IMR-90 (cell line): ENCODE results near the gene KCNQ1. TPM values are rescaled to one million over a fixed set of nuclear protein-coding genes. Genes with fewer than 3 reads are reported as not detected.

ENCODE experiments used
- ATAC-seq: fragments of 200-7000 bp; cut with Tn5 transposase; 2 replicates; pipeline ENCODE4 v1.9.1; 2020; ENCODE audit warnings: low read depth, mild to moderate bottlenecking, moderate library complexity
- BruUV-seq: library from RNA; stranded (reverse); fragments of 400-500 nt; replicated peaks from 2 replicates; lab custom pipeline; 2021; lab: Mats Ljungman, UMichigan
- CTCF ChIA-PET: fragments of 300-600 bp; formaldehyde crosslinking; extraction: SDS; loops from one replicate; lab custom pipeline; 2021; ENCODE audit warnings: antibody characterized with exemption; lab: Yijun Ruan, JAX
- POLR2A ChIA-PET: fragments of 300-600 bp; sonication (Branson Sonifier 250); formaldehyde crosslinking; loops from one replicate; lab custom pipeline; 2022; ENCODE audit warnings: antibody characterized with exemption; ENCODE audit not compliant: unreplicated experiment; lab: Charles Lee
- DNase-seq: peaks from one replicate; pipeline ENCODE4 v3.0.0; 2013
- H2AFZ ChIP-seq: replicated peaks from 2 replicates; pipeline ENCODE3; 2013; ENCODE audit warnings: low read length, mild to moderate bottlenecking; ENCODE audit not compliant: poor library complexity
- H2AK5ac ChIP-seq: 2 replicates; pipeline ENCODE4 v1.6.1; 2013; ENCODE audit warnings: low read depth, low read length, inconsistent platforms
- H2AK9ac ChIP-seq: replicated peaks from 2 replicates; pipeline ENCODE3; 2013; ENCODE audit warnings: mild to moderate bottlenecking, low read depth, low read length, moderate library complexity; ENCODE audit not compliant: poor library complexity
- H2BK120ac ChIP-seq: 2 replicates; pipeline ENCODE4 v1.6.1; 2013; ENCODE audit warnings: low read depth, low read length, inconsistent platforms
- H2BK15ac ChIP-seq: 3 replicates; pipeline ENCODE4 v1.6.1; 2013; ENCODE audit warnings: low read depth, low read length, inconsistent platforms
- H2BK20ac ChIP-seq: 2 replicates; pipeline ENCODE4 v1.6.1; 2013; ENCODE audit warnings: low read depth, mild to moderate bottlenecking, inconsistent platforms, low read length, moderate library complexity
- H2BK5ac ChIP-seq: 2 replicates; pipeline ENCODE4 v1.6.1; 2013; ENCODE audit warnings: mild to moderate bottlenecking, low read depth, low read length, inconsistent platforms; ENCODE audit not compliant: poor library complexity, severe bottlenecking
- H3K14ac ChIP-seq: replicated peaks from 2 replicates; pipeline ENCODE4 v1.6.1; 2013; ENCODE audit warnings: low read depth, low read length, inconsistent platforms
- H3K18ac ChIP-seq: 2 replicates; pipeline ENCODE4 v1.6.1; 2013; ENCODE audit warnings: low read depth, low read length, control low read depth
- H3K23ac ChIP-seq: 2 replicates; pipeline ENCODE4 v1.6.1; 2013; ENCODE audit warnings: low read depth, low read length, inconsistent platforms
- H3K27ac ChIP-seq: 2 replicates; pipeline ENCODE4 v1.5.1; 2013; ENCODE audit warnings: mild to moderate bottlenecking, control low read depth, low read length; ENCODE audit not compliant: insufficient read depth
- H3K27me3 ChIP-seq: 2 replicates; pipeline ENCODE4 v1.6.1; 2013; ENCODE audit warnings: low read length; ENCODE audit not compliant: control insufficient read depth, insufficient read depth
- H3K36me3 ChIP-seq: 2 replicates; pipeline ENCODE4 v1.6.1; 2013; ENCODE audit warnings: low read length, mixed read lengths; ENCODE audit not compliant: control insufficient read depth, insufficient read depth
- H3K4ac ChIP-seq: 2 replicates; pipeline ENCODE4 v1.6.1; 2013; ENCODE audit warnings: low read depth, low read length, inconsistent platforms
- H3K4me1 ChIP-seq: 2 replicates; pipeline ENCODE4 v1.6.1; 2013; ENCODE audit warnings: low read length, mixed read lengths; ENCODE audit not compliant: control insufficient read depth, insufficient read depth
- H3K4me2 ChIP-seq: 2 replicates; pipeline ENCODE4 v1.6.1; 2013; ENCODE audit warnings: low read depth, mild to moderate bottlenecking, control low read depth, low read length, moderate library complexity
- H3K4me3 ChIP-seq: 2 replicates; pipeline ENCODE4 v1.5.1; 2013; ENCODE audit warnings: low read depth, mild to moderate bottlenecking, control low read depth, low read length, moderate library complexity; ENCODE audit not compliant: insufficient read depth
- H3K56ac ChIP-seq: 2 replicates; pipeline ENCODE4 v1.6.1; 2013; ENCODE audit warnings: low read length, inconsistent platforms; ENCODE audit not compliant: insufficient read depth; ENCODE audit errors: extremely low read depth
- H3K79me1 ChIP-seq, 2 experiments: 2 replicates each; pipeline ENCODE4 v1.6.1; 2013; ENCODE audit warnings: low read length in 2 of 2, inconsistent platforms in 1 of 2, low read depth in 1 of 2
- H3K9ac ChIP-seq: 2 replicates; pipeline ENCODE4 v1.6.1; 2013; ENCODE audit warnings: low read depth, low read length, control low read depth
- H3K9me1 ChIP-seq: 2 replicates; pipeline ENCODE4 v1.6.1; 2013; ENCODE audit warnings: low read length, inconsistent platforms; ENCODE audit not compliant: insufficient read depth
- H3K9me3 ChIP-seq: 2 replicates; pipeline ENCODE4 v1.6.1; 2013; ENCODE audit warnings: low read length; ENCODE audit not compliant: control insufficient read depth, insufficient read depth
- H4K20me1 ChIP-seq: 2 replicates; pipeline ENCODE4 v1.6.1; 2013; ENCODE audit warnings: low read length, inconsistent platforms; ENCODE audit not compliant: insufficient read depth
- H4K5ac ChIP-seq: 2 replicates; pipeline ENCODE4 v1.6.1; 2013; ENCODE audit warnings: mild to moderate bottlenecking, low read depth, low read length, control low read depth
- H4K8ac ChIP-seq, 2 experiments: 2 replicates each; pipeline ENCODE4 v1.6.1; 2013; ENCODE audit warnings: low read depth in 2 of 2, low read length in 2 of 2, control low read depth in 1 of 2, inconsistent platforms in 1 of 2
- H4K91ac ChIP-seq: 2 replicates; pipeline ENCODE4 v1.6.1; 2013; ENCODE audit warnings: low read depth, low read length, inconsistent platforms; ENCODE audit not compliant: insufficient read depth
- BHLHE40 ChIP-seq: fragments of 150-350 bp; IDR thresholded peaks from 2 replicates; pipeline ENCODE4 v1.6.1; 2016; ENCODE audit warnings: mild to moderate bottlenecking, low read depth, low read length
- CEBPB ChIP-seq: IDR thresholded peaks from 2 replicates; pipeline ENCODE4 v1.6.1; 2012; ENCODE audit warnings: low read depth, low read length, improper control_type of control experiment
- CHD1 ChIP-seq: IDR thresholded peaks from 2 replicates; pipeline ENCODE4 v1.6.1; 2012; ENCODE audit warnings: low read depth, low read length, improper control_type of control experiment
- FOS ChIP-seq: fragments of 150-350 bp; IDR thresholded peaks from 2 replicates; pipeline ENCODE4 v1.6.1; 2016; ENCODE audit warnings: low read depth, low read length
- MAFK ChIP-seq: IDR thresholded peaks from 2 replicates; pipeline ENCODE4 v1.6.1; 2012; ENCODE audit warnings: low read depth, low read length, improper control_type of control experiment
- MAZ ChIP-seq: IDR thresholded peaks from 2 replicates; pipeline ENCODE4 v1.6.1; 2012; ENCODE audit warnings: low read depth, mild to moderate bottlenecking, low read length, improper control_type of control experiment, moderate library complexity, borderline replicate concordance
- MXI1 ChIP-seq: IDR thresholded peaks from 2 replicates; pipeline ENCODE4 v1.6.1; 2012; ENCODE audit warnings: low read depth, mild to moderate bottlenecking, low read length, moderate library complexity, borderline replicate concordance
- NFE2L2 ChIP-seq: fragments of 150-350 bp; IDR thresholded peaks from 2 replicates; pipeline ENCODE4 v1.6.1; 2016; ENCODE audit warnings: low read depth, mild to moderate bottlenecking, low read length
- POLR2A ChIP-seq: IDR thresholded peaks from 2 replicates; pipeline ENCODE4 v1.6.1; 2012; ENCODE audit warnings: mild to moderate bottlenecking, low read depth, low read length
- RAD21 ChIP-seq: IDR thresholded peaks from 2 replicates; pipeline ENCODE4 v1.6.1; 2012; ENCODE audit warnings: low read length, improper control_type of control experiment
- RCOR1 ChIP-seq: IDR thresholded peaks from 2 replicates; pipeline ENCODE4 v1.6.1; 2012; ENCODE audit warnings: mild to moderate bottlenecking, low read length, improper control_type of control experiment; ENCODE audit not compliant: insufficient replicate concordance
- RFX5 ChIP-seq: IDR thresholded peaks from 2 replicates; pipeline ENCODE4 v1.8.0; 2012; ENCODE audit warnings: low read depth, mild to moderate bottlenecking, low read length, moderate library complexity
- SMC3 ChIP-seq: fragments of 150-350 bp; IDR thresholded peaks from 2 replicates; pipeline ENCODE4 v1.6.1; 2016; ENCODE audit warnings: low read depth, mild to moderate bottlenecking, antibody characterized with exemption, low read length, moderate library complexity
- WGBS, 2 experiments: methylation state at CpG; one replicate each; pipeline versions ENCODE4 v1.1.5 to v1.1.7; 2013; ENCODE audit warnings: missing lambda C conversion rate in 2 of 2; ENCODE audit not compliant: insufficient read length in 1 of 2; ENCODE audit errors: extremely low coverage in 2 of 2; 5-methylcytosine and 5-hydroxymethylcytosine counted together
- dilution Hi-C: fragments of 300-500 bp; cut with HindIII; formaldehyde crosslinking; loops from one replicate; pipeline ENCODE4 v1.14.3; 2018; ENCODE audit warnings: low sequenced_read_pairs; ENCODE audit not compliant: unreplicated experiment
- in situ Hi-C: fragments of 300-500 bp; cut with MboI; formaldehyde crosslinking; loops from 3 replicates; pipeline ENCODE4 v1.14.3; 2019; ENCODE audit warnings: low sequenced_read_pairs, inconsistent platforms, mixed read lengths
- intact Hi-C: fragments of 100-400 bp; cut with micrococcal nuclease; formaldehyde crosslinking; loops from 2 replicates; pipeline ENCODE4 v1.10.0; 2022
- polyA plus RNA-seq, 3 experiments: library from polyadenylated mRNA; depleted of rRNA; stranded (reverse); fragments of >200 nt; gene quantifications; 2 replicates each; pipeline ENCODE4 v1.2.3, GENCODE V29; 2012; ENCODE audit warnings: low replicate concordance in 1 of 3
- total RNA-seq: library from RNA; depleted of rRNA; stranded (reverse); fragments of >200 nt; gene quantifications from 2 replicates; pipeline ENCODE4 v1.2.3, GENCODE V29; 2012
- TF ChIP-seq, protein P1 (sequence below): fragments of 150-350 bp; IDR thresholded peaks from 2 replicates; pipeline ENCODE4 v1.6.1; 2017; ENCODE audit warnings: mild to moderate bottlenecking, antibody characterized with exemption, low read length, low read depth

The KCNQ1 gene
- total and polyA plus RNA-seq, 2 of the 4 experiments (the other 2 are of a cell fraction), result 0.07 TPM; not detected in 1

DNA sequence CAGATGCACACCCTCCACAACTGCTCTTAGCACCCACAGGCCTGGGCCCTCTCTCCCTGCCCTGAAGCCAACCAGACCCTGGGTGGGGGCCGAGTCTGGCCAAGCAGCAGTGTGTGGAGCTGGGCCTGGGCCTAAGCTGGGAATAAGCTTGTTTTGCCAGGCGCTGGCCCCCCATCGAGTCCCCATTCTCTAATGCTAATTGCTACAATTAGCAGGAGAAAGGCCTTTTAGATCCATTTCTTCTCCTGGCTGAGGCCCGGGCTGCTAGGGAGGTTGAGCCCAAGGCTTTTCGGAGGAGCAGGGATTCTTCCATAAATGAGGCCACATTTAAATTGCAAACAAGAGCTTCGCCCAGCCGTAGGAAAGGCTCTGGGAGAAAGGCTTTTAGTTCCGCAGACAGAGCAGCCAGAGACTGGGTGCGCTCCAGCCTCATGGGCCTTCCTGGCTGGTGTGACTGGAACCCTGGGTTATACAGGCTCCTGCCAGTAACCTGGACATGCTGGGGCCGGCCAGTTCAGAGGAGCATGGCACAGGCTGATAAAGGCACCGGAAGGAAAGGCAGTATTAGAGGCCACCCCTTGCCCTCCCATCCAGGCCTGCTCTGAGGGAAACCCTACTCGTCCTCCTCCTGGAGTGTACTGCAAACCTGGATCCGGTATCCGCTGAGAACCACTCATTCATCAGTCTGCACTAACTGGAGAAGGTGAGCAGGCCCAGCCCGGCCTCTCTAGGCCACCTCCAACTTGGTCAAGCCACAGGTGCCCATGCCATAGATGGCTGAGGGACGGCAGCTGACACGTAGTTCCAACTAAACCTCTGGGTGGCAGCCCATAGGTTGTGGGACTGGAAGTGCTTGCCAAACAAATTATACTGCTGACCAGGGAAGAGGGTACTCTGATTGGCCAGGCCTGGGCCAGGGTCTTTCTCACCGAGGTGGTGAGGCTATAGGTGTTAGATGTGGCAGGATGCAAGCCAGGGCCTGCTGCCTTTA is 248.8 kb downstream of the KCNQ1 start (continued):
- TF ChIP-seq RAD21 (no peak), MAFK (no peak)

DNA sequence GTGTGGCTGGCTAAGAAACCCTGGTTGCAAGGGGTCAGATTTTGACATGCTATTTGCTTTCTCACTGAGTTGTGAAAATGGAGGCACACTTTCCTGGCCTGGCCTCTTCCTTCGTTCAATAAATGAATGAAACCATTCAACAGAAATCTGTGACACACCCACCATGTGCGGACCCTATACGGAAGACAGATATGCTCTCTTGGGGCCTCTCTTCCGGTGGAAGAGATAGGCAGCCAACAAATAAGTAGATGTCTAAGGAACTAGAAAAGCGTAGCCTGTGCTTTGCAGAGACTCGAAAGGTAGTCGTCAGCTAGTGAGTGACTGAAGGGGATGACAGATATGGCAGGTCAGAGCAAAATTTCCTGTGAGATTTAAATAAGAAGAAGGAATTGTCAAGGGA is 249.7 kb downstream of the KCNQ1 start:
- dilution Hi-C loops, result no loop called here
- Histone ChIP-seq H3K27me3 (no peaks in the 10 kb centered on the region; the same call in 1 of the 2 replicates), H2AK9ac (no peak overlapping the region), H3K9me3 (no peaks in the 10 kb centered on the region; the same call in 1 of the 2 replicates), H3K23ac (no peak overlapping the region), H3K4me1 (peaks cover 3% of the 10 kb centered on the region), H2BK20ac (no peak overlapping the region), H4K20me1 (peaks cover 95% of the 10 kb centered on the region), H3K9me1 (peaks cover 8% of the 10 kb centered on the region; the same call in 1 of the 2 replicates), H2BK120ac (no peak overlapping the region), H2AK5ac (no peak overlapping the region), H2AFZ (no peak overlapping the region), H3K4ac (no peak overlapping the region), H3K36me3 (peaks cover 7% of the 10 kb centered on the region; the same call in 1 of the 2 replicates), H2BK5ac (no peak overlapping the region), H3K79me1 (peaks cover 0 to 64% of the 10 kb centered on the region in 2 experiments; a peak in 3 of 4 replicates), H4K8ac (no peak overlapping the region), H4K91ac (no peak overlapping the region), H4K5ac (no peak overlapping the region), H3K18ac (no peak overlapping the region), H3K4me3 (no peak overlapping the region), H3K14ac (no peak overlapping the region), H3K4me2 (no peak overlapping the region), H3K9ac (no peak overlapping the region), H3K56ac (no peak overlapping the region), H2BK15ac (no peak overlapping the region), H3K27ac (no peak overlapping the region)
- DNase-seq (no peak), ATAC-seq (no peak)
- ChIA-PET CTCF (no interaction called here), POLR2A (no interaction called here)
- in situ Hi-C loops, result no loop called here
- intact Hi-C loops, result loop anchor here (2.0 kb wide), 1 partner anchor 190 kb away; the partner anchor contains the start of gene CDKN1C
- BruUV-seq, result no TSS peak
- WGBS, 2 experiments, result 83% methylated on average over 4 of the region's 7 CpGs; no CpG with 5 or more reads in 1 of the 2 experiments
- no peak for TF ChIP-seq POLR2A
- no peak for TF ChIP-seq RCOR1
- TF ChIP-seq RFX5, result no peak
- TF ChIP-seq MXI1, result no peak
- TF ChIP-seq FOS, result no peak
- TF ChIP-seq NFE2L2, result no peak
- TF ChIP-seq, protein P1, sequence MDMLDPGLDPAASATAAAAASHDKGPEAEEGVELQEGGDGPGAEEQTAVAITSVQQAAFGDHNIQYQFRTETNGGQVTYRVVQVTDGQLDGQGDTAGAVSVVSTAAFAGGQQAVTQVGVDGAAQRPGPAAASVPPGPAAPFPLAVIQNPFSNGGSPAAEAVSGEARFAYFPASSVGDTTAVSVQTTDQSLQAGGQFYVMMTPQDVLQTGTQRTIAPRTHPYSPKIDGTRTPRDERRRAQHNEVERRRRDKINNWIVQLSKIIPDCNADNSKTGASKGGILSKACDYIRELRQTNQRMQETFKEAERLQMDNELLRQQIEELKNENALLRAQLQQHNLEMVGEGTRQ, result no peak
- TF ChIP-seq SMC3, result no peak
- TF ChIP-seq BHLHE40, result no peak
- TF ChIP-seq RAD21, result no peak
- no peak for TF ChIP-seq CHD1
- TF ChIP-seq MAFK, result no peak
- no peak for TF ChIP-seq MAZ
- TF ChIP-seq CEBPB, result no peak
